HG03280 (cell line): Measurements from ENCODE around the gene GNAI1.
A peak's percentile ranks its signal among the peaks of the same experiment; 100 is the strongest.

Experiments used
- ATAC-seq: cut with Tn5 transposase; IDR thresholded peaks from one replicate; pipeline ENCODE4 v1.9.1; 2021; ENCODE audit warnings: mild to moderate bottlenecking, moderate library complexity; ENCODE audit not compliant: unreplicated experiment

The GNAI1 gene

DNA sequence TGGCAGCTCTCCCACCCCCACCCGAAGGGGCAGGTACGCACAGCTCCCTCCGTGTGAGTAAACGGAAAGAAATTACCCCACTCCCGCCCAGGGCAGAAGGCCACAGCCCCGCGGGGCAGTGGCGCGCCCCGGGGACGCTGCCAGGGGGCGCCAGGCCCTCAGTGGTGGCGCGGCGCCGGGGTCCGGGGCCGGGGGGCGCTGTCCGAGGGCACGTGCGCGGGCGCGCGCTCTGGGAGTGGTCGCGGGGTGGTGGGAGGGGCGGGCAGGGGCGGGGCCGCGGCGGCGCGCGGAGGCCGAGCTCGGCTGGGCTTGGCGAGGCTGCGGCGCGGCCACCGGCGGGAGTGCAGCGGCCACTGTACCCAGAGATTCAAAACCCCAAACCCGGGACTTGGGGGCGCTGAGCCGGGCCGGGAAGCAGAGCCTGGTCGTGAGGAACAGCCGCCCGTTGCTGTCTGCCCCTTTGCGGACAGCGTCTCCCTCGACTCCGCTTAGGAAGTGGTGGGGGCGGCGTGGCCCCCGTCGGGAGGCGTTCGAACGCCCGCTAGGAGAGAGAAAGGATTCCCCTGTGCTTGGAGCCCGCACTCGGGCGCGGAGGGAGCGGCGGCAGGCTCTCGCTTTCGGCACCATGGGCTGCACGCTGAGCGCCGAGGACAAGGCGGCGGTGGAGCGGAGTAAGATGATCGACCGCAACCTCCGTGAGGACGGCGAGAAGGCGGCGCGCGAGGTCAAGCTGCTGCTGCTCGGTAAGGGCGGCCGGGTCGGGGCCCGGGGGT lies at the start of gene GNAI1:
Gene GNAI1 (plus strand): TSS at position 296 of the 773 bp plus-strand sequence. CDS start 330 bp downstream, at position 626.
- peak; percentile 43 for ATAC-seq

DNA sequence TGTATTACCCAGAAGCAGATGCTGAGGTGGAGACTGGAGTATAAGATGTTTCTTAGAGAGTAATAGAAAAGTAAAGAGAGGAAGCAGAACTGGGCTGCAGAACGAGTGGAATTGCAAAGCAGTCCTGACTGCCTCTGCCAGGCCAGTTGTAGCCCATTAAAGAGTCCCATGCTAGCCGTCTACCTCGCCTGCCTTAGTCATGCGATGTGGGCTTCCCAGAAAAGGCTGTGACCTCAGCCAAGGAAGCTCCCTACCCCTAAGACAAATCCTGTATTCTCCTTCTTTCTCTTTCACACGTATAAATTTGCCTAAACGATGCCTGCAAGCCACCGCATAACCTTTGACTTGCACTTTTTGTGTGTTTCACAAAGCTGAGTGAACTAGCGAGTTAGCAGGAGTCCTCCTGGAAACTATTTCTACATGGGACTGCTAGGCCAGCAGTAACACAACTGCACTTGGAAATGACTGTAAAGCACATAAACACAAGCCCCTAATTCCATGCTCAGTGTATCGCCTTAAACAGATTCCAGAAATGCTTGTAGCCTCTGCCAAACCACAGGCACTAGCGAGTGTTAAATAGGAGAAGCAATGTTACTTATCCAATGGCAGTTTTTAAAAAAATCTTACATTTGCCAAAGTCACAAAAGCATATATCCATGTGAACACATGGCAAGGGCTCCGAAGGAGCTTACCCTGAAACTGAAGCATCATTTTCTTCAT lies 47.4 kb upstream of the GNAI1 start:
- ATAC-seq, result no peak

DNA sequence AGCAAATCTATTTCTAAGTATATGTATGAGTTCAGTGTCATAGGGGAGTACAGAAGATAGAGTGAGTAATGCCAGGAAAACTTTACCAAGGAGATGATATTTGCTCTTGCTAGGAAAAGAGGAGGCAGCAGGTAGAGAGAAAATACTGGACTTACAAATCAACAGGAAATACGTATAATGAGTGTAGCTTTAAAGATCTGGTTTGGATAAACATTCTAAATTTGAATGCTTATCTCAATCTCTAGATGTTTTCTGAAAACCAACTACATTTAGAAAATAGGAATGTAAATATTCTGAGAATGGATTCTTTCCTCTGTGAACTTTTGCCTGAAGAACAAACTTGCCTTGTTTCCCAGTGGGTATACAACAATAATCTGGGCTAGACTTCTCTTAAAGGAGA lies 46.9 kb upstream of the GNAI1 start:
- no peak for ATAC-seq

DNA sequence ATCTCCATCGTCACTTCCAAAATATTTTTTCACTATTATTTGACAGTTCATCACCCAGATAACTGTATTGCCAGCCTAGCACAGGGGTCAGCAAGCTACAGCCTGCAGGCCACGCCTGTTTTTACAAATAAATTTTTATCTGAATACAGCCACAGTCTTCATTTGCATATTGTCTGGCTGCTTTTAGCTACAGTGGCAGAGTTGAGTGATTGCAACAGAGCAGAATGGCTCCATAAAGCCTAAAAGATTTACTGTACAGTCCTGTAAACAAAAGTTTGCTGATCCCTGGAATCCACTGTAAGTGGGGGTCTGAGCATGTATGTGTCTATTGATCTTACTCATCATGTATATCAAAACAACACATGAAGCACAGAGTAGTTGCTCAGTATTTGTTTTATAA lies 45.9 kb upstream of the GNAI1 start:
- ATAC-seq, result no peak

DNA sequence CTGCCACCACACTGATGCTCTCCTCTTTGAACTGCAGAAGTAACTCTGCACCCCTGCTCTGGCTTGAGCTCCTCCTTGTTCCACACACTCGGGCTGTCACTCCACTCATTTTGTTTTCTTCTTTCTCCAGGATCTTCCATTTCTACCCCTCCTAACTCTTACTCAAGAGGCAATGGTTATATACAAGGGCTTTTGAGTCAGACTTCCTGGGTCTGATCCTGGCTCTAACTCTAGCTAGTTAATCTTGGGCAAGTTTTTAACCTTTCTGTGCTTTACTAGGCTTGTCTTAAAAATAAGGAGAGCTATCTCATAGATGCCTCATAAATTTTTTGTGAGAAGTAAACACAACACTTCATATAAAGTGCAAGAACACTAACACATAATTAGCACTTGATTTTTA lies 45.3 kb upstream of the GNAI1 start:
- ATAC-seq, result no peak

DNA sequence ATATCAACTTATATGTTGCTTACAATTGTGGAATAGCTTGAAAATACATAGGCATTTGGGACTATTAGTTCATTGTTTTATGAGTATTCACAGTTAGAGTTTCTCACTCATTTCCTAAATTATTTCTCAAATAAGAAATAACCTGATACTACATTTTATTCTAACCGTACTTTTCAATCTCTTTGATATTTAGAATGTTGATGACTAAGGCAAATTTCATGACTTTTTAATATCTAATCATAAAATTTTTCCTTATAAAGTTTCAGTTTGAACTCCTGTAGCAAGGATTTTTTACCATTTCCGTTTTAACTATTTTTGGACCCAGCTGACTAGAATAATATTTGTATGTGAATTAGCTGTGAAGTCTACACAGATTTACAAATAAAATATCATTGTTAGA lies 41.3 kb upstream of the GNAI1 start:
- ATAC-seq, result no peak

DNA sequence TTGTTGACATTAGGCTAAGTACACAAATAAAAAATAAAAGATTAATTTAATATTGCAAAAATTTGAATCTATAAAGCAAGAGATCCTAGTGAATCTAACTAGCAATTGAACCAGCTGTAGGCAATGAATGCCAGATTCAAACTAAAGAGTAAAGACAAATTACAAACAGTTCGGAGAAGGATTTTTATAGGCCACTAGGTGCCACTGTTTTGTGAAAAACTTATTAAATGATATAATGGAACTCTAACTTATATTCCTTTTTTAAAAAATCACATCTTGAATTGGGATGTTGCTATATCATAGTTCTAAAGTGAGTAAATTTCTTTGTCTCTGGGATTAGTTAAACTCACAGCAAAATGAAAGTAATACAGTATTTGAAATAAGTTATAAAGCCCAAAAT lies 39.1 kb upstream of the GNAI1 start:
- ATAC-seq, result no peak

DNA sequence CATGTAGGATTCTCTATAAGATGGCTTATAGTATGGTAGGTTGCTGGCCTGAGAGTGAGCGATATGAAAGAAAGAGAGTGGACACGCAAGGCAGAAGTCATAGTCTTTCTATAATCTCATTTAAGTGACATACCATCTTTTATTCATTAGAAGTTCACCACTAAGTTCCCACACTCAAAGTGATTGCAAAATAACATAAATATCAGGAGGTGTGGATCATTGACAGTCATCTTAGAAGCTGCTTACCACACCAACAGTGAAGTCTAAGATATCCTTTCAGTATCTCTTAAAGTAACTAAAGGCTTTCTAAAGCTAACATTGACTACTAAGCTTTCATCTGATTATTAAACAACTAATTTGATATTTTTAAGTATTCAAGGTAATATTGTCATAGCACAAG lies 36.9 kb upstream of the GNAI1 start:
- ATAC-seq, result no peak

DNA sequence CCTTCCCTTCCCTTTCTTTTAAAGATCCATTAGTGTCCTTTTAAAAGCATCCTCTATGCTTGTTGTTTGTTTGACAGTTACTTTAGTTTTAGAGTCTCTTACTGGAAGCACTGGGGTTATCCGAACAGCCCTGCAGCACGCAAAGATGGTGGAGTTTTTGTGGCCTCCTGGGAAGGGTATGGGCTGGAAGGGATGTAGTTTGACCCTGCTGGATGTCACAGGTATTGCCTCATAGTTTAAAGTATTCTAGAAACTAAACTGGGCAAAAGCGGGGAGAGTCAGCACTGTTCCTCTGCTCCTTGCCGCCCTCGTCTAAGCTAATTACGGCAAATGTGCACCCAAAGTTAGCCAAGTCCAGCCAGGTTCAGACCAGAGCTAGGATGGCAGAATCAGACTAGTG lies 35.8 kb upstream of the GNAI1 start:
- no peak for ATAC-seq

DNA sequence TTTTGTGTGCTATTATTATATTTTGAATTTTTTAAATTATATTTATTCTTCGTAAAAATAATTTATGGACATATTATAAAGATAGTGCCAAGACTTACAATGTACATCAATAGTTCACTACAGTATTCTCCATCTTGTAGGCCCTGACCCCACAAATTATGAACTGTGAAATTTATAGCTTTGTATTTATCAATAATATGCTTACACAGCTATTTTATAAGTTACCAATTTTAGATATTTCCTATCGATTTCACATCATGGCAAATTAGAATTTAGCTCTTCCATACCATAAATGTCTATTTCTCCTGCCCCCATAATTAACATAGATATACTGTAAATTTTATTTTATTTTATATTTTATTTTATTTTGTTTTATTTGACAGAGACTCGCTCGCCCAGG lies 34.4 kb upstream of the GNAI1 start:
- ATAC-seq, result no peak

DNA sequence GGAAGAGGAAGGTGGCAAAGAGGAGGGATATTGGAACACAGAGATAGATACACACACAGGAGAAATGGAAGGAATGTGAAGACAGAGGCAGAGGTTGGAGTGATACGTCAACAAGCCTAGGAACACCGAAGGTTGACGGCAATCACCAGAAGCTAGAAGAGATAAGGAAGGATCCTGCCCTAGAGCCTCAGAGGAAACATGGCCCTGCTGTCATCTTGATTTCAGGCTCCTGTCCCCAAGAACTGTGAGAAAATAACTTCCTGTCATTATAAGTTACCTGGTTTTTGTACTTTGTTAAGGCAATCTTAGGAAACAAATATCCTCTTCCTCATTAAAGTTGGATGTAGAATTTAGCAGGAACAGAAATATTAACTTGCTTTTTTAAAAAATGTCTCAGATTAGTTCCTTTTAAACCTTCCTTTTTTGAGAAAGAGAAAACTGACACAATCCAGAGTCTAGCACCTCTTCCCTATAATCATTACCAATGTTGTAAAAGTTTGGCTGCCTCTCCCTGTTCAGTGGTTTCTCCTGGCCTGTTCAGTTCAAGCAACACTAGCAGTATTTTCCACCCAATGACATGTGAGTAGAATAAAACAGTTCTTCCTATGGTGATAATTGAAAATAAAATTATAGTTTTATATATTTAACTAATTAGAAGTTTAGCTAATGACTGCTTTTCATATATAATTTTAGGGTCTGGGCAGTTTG lies 28.8 kb upstream of the GNAI1 start:
- no peak for ATAC-seq

DNA sequence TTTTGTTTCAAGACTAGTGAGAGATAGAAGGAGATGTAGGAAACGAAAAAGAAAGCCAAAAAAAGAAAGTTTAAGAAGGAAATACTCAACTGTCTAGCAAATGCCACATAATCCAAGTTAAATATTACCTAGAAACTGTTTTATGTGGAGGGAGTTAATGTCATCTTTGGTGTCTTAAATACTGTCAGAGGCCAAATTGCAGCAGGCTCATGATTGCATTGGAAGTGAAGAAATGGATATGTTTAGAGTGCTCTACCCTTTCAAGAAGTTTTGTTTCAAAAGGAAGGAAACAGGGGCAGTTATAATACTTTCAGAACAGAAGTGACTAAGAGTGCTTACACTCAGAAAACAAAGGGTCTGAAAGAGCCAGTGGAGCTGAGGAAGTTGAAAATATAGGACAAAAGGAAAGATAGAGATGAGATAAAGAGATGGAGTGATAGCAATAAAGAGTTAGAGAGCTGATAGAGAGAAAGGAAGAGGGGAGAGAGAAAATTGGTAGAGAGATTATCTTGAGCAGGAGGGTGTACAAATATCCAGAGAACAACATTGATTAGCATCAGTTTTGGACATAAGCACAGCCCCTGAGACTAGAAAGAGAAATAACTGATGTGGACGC lies 28.0 kb upstream of the GNAI1 start:
- no peak for ATAC-seq

DNA sequence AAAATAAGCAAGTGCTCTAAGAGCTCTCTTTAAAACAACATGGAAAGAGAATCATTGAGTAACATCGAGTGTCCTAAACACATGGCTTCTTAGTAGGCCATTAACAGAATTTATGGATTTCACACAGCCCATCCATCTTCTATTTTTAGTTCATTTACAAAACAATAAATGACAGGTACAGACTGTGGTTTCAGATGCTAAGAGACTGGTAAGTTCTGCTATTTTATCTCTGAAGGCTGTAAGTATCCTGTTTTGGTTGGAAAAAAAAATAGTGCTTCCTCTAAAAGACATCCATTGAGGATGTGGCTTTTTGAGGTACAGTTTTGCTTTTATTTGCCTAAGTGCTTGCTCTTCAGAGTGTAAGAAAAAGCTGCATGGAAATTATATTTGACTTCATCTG lies 27.4 kb upstream of the GNAI1 start:
- ATAC-seq, result no peak

DNA sequence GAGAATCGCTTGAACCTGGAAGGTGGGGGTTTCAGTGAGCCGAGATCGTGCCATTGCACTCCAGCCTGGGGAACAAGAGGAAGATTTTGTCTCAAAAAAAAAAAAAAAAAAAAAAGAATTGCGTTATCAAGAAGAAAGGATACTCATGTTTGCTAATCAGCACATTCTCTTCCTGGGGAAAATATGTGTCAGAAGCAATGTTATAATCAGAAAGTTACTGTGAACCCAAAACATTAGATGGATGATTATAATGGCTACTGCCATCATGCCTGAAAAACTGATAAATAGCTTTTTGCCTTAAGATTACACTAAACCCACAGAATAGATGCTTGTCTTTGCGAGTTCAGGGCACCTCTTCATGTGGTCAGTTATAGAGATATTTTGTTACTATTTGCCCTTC lies 24.3 kb upstream of the GNAI1 start:
- no peak for ATAC-seq

DNA sequence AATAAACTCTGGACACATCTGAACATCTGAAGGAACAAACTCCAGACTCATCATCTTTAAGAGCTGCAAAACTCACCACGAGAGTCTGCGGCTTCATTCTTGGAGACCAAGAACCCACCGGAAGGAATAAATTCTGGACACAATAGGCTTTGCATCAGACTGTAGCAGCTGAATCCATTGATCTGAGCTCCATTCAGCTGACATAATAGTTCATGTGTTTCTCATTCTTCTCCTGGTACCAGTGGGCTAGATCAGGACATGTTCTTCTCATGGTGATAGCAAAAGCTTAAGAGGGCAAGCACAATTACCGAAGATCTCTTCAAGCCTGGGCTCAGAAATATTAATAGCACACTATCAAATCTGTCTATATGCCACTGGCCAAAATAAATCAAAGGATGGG lies 20.5 kb upstream of the GNAI1 start:
- no peak for ATAC-seq

DNA sequence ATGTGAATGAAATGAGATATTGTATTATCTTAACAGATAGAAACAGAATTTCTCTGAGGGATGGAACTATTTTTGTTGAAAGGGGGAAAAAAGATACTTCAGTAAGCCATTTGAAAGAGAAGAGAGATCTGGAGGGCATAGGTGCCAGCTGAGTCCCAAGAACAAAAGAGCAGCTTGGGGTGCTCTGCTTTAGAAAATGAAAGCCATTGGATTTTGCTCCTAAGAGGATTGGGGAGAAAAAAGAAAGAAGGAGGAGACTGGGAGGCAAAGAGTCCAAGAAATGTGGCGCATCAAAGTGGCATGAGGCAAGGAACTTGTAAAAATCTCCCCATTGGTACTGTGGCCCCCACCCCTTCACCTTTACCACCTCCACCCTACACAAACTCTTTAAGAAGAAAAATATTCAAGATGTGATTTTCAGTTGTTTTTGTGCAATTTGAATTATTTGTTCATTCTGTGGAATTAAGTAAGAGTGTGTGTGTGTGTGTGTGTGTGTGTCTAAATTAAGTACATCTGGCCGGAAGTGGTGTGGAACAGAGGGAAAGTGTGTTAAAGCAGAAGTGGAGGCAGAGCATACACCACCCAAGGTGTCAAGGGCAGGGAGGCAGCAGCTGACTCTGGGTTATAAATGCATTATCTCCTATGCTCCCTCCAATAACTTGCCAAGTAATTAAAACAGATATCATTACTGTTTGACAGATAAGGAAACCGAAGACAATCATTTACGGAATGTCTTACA lies 9.9 kb upstream of the GNAI1 start:
- no peak for ATAC-seq

DNA sequence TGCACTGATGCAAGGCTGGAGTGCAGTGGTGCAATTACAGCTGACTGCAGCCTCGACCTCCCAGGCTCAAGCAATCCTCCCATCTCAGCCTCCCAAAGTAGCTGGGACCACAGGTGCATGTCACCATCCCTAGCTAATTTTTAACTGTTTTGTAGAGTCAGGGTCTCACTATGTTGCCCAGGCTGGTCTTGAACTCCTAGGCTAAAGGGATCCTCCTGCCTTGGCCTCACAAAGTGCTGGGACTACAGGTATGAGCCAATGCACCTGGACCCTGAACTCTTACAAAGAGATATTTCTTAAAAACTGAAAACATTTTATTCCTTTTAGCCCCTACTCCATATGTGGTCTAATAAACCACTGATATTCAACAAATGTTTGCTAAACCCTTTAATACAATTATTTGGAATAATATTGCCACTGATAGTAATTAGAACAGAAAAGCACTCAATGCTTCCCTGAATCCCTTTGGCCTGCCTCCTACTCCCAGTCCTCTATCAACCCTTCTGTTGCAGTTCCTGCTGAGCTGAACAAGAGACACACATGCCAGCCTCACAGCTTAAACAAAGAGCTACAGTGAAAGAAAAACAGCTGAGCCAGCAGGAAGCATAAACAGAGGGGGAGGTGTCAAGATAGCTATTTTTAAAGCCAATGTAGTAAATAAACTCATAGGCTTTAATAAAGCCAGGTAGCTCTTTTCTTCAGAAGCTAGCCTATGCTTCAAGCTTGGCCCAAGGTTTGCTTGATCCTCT lies 7.0 kb upstream of the GNAI1 start:
- no peak for ATAC-seq

DNA sequence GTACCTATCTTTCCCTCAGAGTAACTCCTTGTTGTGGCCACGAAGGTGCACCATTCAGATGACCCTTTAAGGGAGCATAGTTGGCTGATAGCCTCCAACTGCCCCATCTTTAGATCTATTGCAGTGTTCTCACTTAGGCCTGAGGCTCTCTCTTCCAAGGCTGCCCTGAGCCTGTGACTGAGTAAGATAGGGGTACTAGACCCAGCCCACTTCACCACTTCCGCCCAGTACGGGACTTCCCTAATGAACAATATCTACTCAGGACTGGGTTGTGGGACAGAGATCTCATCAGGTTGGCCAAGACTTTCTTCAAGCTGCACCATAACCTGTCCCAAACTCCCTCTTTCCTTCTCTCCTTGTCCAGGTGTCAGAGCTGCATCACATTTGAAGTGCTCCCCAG lies 5.7 kb upstream of the GNAI1 start:
- no peak for ATAC-seq

DNA sequence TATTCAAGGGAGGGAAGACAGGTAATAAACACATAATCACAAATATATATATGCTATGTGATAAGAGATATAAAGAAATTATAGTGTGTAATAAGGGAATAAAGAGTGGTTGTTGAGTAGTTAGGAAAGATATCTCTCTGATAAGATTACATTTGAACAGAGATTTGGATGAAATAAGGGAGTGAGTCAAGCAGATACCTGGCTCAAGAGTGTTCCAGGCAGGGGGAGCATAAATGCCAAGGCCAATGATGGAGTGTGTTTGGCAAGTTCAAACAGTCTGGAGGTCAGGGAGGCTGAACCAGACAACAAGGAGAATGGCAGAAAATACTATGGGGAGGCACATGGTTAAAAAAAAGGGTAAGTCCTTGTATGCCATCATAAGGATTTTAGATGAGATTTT lies 4.8 kb upstream of the GNAI1 start:
- ATAC-seq, result no peak
